ENCODE data around the gene NDUFS8. TPM values are rescaled to one million over a fixed set of nuclear protein-coding genes. Genes with fewer than 3 reads are reported as not detected.

The NDUFS8 gene
- total RNA-seq, 1 experiment from 2014 or later: 576 TPM

- ChIA-PET POLR2A (ENCODE audit: unreplicated experiment) (interaction anchor here (0.5 to 0.7 kb wide), 2 partner anchors 643 to 1076 kb away, joined by 3 to 6 read pairs; no protein-coding TSS in a partner anchor), CTCF (interaction anchor here (1.2 kb wide), 1 partner anchor 58 kb away, joined by 5 read pairs; no protein-coding TSS in a partner anchor)
- no peak for TF ChIP-seq CTCF (conservative IDR thresholded peaks at IDR 0.05; ENCODE audit: low read depth, low read length)
- TF ChIP-seq EZH2phosphoT487 (IDR thresholded peaks at IDR 0.05; ENCODE audit: borderline replicate concordance, low read length): no peak
- no peak for TF ChIP-seq EZH2 (IDR thresholded peaks at IDR 0.05; ENCODE audit: low read length, unreplicated experiment)
- Histone ChIP-seq H3K9ac (ENCODE audit: low read length) (peak overlapping the region; percentile 82), H3K36me3 (ENCODE audit: low read depth, low read length) (no peaks in the 10 kb centered on the region), H3K4me1 (ENCODE audit: insufficient read depth, low read length) (peaks cover 74% of the 10 kb centered on the region), H3K9me3 (ENCODE audit: low read length) (no peaks in the 10 kb centered on the region), H3K4me2 (ENCODE audit: low read length) (peak overlapping the region; percentile 85), H3K4me3 (ENCODE audit: low read length) (no peak overlapping the region; the same call in 1 of the 2 replicates), H3K27me3 (ENCODE audit: low read length) (no peaks in the 10 kb centered on the region), H3F3A (ENCODE audit: low read length, unreplicated experiment) (peaks cover 12% of the 10 kb centered on the region), H4K20me1 (ENCODE audit: low read length) (no peaks in the 10 kb centered on the region), H3K27ac (ENCODE audit: low read length) (peak overlapping the region; percentile 96), H3K9me2 (replicated peaks; ENCODE audit: low read length) (no peaks in the 10 kb centered on the region), H3K79me2 (ENCODE audit: low read length) (peaks cover 24% of the 10 kb centered on the region), H2AFZ (ENCODE audit: low read length) (no peak overlapping the region)
- no peak for DNase-seq
- intact Hi-C loops (cut with micrococcal nuclease): loop anchor here (10.0 kb wide), 1 partner anchor 201 kb away; the partner anchor contains the start of gene KMT5B
- BruUV-seq (replicated peaks): TSS peak; percentile 59
- no peak for ATAC-seq
Measured at GRCh38 chr11:68013611-68014156, 16.8 kb upstream of the NDUFS8 start.

- H3K4me3 ChIP-seq (ENCODE audit: low read length): peak overlapping the region; percentile 50
- POLR2A ChIA-PET (ENCODE audit: unreplicated experiment): interaction anchor here (0.6 to 0.7 kb wide), 2 partner anchors 26 to 1076 kb away, joined by 3 read pairs; no protein-coding TSS in a partner anchor
- peak; percentile 97 for DNase-seq
- no peaks in the 10 kb centered on the region for H3K9me3 ChIP-seq (ENCODE audit: low read length)
- H3K9me2 ChIP-seq (replicated peaks; ENCODE audit: low read length): no peaks in the 10 kb centered on the region
- H2AFZ ChIP-seq (ENCODE audit: low read length): peak overlapping the region; percentile 66
- H3K4me2 ChIP-seq (ENCODE audit: low read length): peak overlapping the region; percentile 85
- H3K36me3 ChIP-seq (ENCODE audit: low read depth, low read length): no peaks in the 10 kb centered on the region
- intact Hi-C loops (cut with micrococcal nuclease): loop anchor here (10.0 kb wide), 1 partner anchor 200 kb away; the partner anchor contains the start of gene KMT5B
- no peaks in the 10 kb centered on the region for H4K20me1 ChIP-seq (ENCODE audit: low read length)
- peak; percentile 59 for ATAC-seq
- TF ChIP-seq EZH2 (IDR thresholded peaks at IDR 0.05; ENCODE audit: low read length, unreplicated experiment) (no peak), EZH2phosphoT487 (IDR thresholded peaks at IDR 0.05; ENCODE audit: borderline replicate concordance, low read length) (no peak), CTCF (conservative IDR thresholded peaks at IDR 0.05; ENCODE audit: low read depth, low read length) (no peak)
- CTCF ChIA-PET: interaction anchor here (1.2 kb wide), 1 partner anchor 59 kb away, joined by 5 read pairs; no protein-coding TSS in a partner anchor
- BruUV-seq (replicated peaks): TSS peak; percentile 10
- peak overlapping the region; percentile 96 for H3K27ac ChIP-seq (ENCODE audit: low read length)
- peaks cover 69% of the 10 kb centered on the region for H3K4me1 ChIP-seq (ENCODE audit: insufficient read depth, low read length)
- peak overlapping the region; percentile 82 for H3K9ac ChIP-seq (ENCODE audit: low read length)
- peaks cover 9% of the 10 kb centered on the region for H3F3A ChIP-seq (ENCODE audit: low read length, unreplicated experiment)
- peaks cover 24% of the 10 kb centered on the region for H3K79me2 ChIP-seq (ENCODE audit: low read length)
- no peaks in the 10 kb centered on the region for H3K27me3 ChIP-seq (ENCODE audit: low read length)
Measured at GRCh38 chr11:68014157-68014946, 16.1 kb upstream of the NDUFS8 start.

All from PC-3 (cell line).